Measurements from ENCODE around the gene EIF3D.

DNA sequence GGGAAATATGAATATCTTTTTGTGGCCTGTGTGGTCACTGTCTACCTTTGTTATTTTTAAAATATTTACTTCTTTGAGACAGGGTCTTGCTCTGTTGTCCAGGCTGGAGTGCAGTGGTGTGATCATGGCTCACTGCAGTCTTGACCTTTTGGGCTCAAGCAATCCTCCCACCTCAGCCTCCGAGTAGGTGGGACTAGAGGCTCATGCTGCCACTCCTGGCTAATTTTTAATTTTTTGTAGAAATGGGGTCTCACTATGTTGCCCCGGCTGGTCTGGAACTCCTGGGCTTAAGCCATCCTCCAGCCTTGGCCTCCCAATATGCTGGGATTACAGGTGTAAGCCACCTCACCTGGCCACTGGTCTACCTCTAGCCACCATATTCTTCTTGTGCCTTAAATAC lies 3.5 kb upstream of the EIF3D start:
- TF ChIP-seq TAF1 (IDR thresholded peaks at IDR 0.05; ENCODE audit: low read depth, low read length) (no peak), GABPA (IDR thresholded peaks at IDR 0.05; ENCODE audit: borderline replicate concordance, insufficient read depth, low read length) (no peak), CBX5 (IDR thresholded peaks at IDR 0.05; ENCODE audit: low read depth, low read length) (no peak), EZH2 (IDR thresholded peaks at IDR 0.05; ENCODE audit: low read depth, low read length, severe bottlenecking) (no peak), BACH1 (IDR thresholded peaks at IDR 0.05; ENCODE audit: low read length) (no peak)
- TF ChIP-seq, protein P1, sequence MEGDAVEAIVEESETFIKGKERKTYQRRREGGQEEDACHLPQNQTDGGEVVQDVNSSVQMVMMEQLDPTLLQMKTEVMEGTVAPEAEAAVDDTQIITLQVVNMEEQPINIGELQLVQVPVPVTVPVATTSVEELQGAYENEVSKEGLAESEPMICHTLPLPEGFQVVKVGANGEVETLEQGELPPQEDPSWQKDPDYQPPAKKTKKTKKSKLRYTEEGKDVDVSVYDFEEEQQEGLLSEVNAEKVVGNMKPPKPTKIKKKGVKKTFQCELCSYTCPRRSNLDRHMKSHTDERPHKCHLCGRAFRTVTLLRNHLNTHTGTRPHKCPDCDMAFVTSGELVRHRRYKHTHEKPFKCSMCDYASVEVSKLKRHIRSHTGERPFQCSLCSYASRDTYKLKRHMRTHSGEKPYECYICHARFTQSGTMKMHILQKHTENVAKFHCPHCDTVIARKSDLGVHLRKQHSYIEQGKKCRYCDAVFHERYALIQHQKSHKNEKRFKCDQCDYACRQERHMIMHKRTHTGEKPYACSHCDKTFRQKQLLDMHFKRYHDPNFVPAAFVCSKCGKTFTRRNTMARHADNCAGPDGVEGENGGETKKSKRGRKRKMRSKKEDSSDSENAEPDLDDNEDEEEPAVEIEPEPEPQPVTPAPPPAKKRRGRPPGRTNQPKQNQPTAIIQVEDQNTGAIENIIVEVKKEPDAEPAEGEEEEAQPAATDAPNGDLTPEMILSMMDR (IDR thresholded peaks at IDR 0.05; ENCODE audit: control extremely low read depth in 1 of 3, insufficient read depth in 1 of 3, low read depth in 1 of 3, low read length in 3 of 3): no peak
- TF ChIP-seq, protein P2, sequence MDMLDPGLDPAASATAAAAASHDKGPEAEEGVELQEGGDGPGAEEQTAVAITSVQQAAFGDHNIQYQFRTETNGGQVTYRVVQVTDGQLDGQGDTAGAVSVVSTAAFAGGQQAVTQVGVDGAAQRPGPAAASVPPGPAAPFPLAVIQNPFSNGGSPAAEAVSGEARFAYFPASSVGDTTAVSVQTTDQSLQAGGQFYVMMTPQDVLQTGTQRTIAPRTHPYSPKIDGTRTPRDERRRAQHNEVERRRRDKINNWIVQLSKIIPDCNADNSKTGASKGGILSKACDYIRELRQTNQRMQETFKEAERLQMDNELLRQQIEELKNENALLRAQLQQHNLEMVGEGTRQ (IDR thresholded peaks at IDR 0.05; ENCODE audit: low read length): no peak
